Measurements from ENCODE around the gene ADAM12.

Gene ADAM12

GRCh38 chr10:126074291-126074690 lies 314.0 kb downstream of the ADAM12 start:
- no peak overlapping the region for H3K4me3 ChIP-seq (ENCODE audit: control insufficient read depth, low read depth, low read length)
- DNase-seq (ENCODE audit: low read depth) = no peak
- TF ChIP-seq CTCF (IDR thresholded peaks at IDR 0.05; ENCODE audit: control insufficient read depth, insufficient read depth, low read depth, low read length, missing control alignments) = no peak

- H3K4me3 ChIP-seq (ENCODE audit: control insufficient read depth, low read depth, low read length) = no peak overlapping the region
- DNase-seq (ENCODE audit: low read depth) = no peak
- no peak for TF ChIP-seq CTCF (IDR thresholded peaks at IDR 0.05; ENCODE audit: control insufficient read depth, insufficient read depth, low read depth, low read length, missing control alignments)
Observed at GRCh38 chr10:126073606-126074005, 314.7 kb downstream of the ADAM12 start.

- DNase-seq (ENCODE audit: low read depth) = no peak
- no peak for TF ChIP-seq CTCF (IDR thresholded peaks at IDR 0.05; ENCODE audit: control insufficient read depth, insufficient read depth, low read depth, low read length, missing control alignments)
- no peak overlapping the region for H3K4me3 ChIP-seq (ENCODE audit: control insufficient read depth, low read depth, low read length)
Observed at GRCh38 chr10:126072622-126073021, 315.7 kb downstream of the ADAM12 start.

- DNase-seq (ENCODE audit: low read depth) = no peak
- TF ChIP-seq CTCF (IDR thresholded peaks at IDR 0.05; ENCODE audit: control insufficient read depth, insufficient read depth, low read depth, low read length, missing control alignments) = no peak
Observed at GRCh38 chr10:126070476-126071215, 317.6 kb downstream of the ADAM12 start.

GRCh38 chr10:126068322-126068721 lies 320.0 kb downstream of the ADAM12 start:
- DNase-seq (ENCODE audit: low read depth) = no peak
- TF ChIP-seq CTCF (IDR thresholded peaks at IDR 0.05; ENCODE audit: control insufficient read depth, insufficient read depth, low read depth, low read length, missing control alignments) = no peak
- H3K4me3 ChIP-seq (ENCODE audit: control insufficient read depth, low read depth, low read length) = no peak overlapping the region

More at GRCh38 chr10:126070476-126071215, 317.6 kb downstream of the ADAM12 start:
- H3K4me3 ChIP-seq (ENCODE audit: control insufficient read depth, low read depth, low read length) = no peak overlapping the region

- no peak for TF ChIP-seq CTCF (IDR thresholded peaks at IDR 0.05; ENCODE audit: control insufficient read depth, insufficient read depth, low read depth, low read length, missing control alignments)
Observed at GRCh38 chr10:126066456-126066855, 321.8 kb downstream of the ADAM12 start.

More at GRCh38 chr10:126066456-126066855, 321.8 kb downstream of the ADAM12 start:
- H3K4me3 ChIP-seq (ENCODE audit: control insufficient read depth, low read depth, low read length) = no peak overlapping the region
- DNase-seq (ENCODE audit: low read depth) = no peak
